NCI-H69 (cell line): ENCODE measurements around the gene ZBTB1.
A peak's percentile ranks its signal among the peaks of the same experiment; 100 is the strongest.
"Not testable (repeated sequence)": the region's sequence is repeated elsewhere in the genome, so short reads cannot be mapped to it uniquely, and the experiment has no call there.

ENCODE experiments used
- DNase-seq: peaks from one replicate; lab custom pipeline; 2025; lab: John Stamatoyannopoulos, UW

The ZBTB1 gene

DNA sequence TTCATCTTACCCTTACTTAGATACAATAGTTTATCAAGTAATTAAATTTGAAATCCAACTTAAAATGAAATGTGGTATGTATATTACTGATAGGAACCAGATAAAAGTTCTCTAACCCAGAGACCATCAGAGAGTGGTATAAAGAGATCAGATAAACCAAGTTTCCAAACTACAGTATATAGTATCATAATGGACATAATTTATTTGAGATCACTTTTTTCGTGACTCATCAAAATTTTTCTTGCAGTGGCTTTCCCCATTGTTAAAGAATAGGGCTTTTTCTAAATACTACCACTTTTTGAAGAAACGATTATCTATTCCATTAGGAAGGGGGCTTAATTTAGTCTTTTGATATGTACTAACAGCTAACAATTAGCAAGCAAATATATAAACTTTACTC is 20.8 kb downstream of the ZBTB1 start:
- DNase-seq: no peak

- DNase-seq: no peak
Observed at GRCh38 chr14:64531567-64531966, 27.0 kb downstream of the ZBTB1 start.

- no peak for DNase-seq
Observed at GRCh38 chr14:64536488-64537245, 32.1 kb downstream of the ZBTB1 start.

- DNase-seq: peak; percentile 99
Observed at GRCh38 chr14:64540208-64541202, 35.9 kb downstream of the ZBTB1 start, which contains the start of gene HSPA2. HSPA2 (plus strand) TSS chr14:64540741; CDS start chr14:64540850, 109 bp downstream.

DNA sequence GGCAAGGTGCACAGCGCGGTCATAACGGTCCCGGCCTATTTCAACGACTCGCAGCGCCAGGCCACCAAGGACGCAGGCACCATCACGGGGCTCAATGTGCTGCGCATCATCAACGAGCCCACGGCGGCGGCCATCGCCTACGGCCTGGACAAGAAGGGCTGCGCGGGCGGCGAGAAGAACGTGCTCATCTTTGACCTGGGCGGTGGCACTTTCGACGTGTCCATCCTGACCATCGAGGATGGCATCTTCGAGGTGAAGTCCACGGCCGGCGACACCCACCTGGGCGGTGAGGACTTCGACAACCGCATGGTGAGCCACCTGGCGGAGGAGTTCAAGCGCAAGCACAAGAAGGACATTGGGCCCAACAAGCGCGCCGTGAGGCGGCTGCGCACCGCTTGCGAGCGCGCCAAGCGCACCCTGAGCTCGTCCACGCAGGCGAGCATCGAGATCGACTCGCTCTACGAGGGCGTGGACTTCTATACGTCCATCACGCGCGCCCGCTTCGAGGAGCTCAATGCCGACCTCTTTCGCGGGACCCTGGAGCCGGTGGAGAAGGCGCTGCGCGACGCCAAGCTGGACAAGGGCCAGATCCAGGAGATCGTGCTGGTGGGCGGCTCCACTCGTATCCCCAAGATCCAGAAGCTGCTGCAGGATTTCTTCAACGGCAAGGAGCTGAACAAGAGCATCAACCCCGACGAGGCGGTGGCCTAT is 36.8 kb downstream of the ZBTB1 start:
- no peak for DNase-seq

GRCh38 chr14:64541972-64542835 is 37.6 kb downstream of the ZBTB1 start:
- no peak for DNase-seq

- no peak for DNase-seq
Observed at GRCh38 chr14:64542836-64543201, 38.2 kb downstream of the ZBTB1 start.

- DNase-seq: peak; percentile 52
Observed at GRCh38 chr14:64544607-64545312, 40.2 kb downstream of the ZBTB1 start.

DNA sequence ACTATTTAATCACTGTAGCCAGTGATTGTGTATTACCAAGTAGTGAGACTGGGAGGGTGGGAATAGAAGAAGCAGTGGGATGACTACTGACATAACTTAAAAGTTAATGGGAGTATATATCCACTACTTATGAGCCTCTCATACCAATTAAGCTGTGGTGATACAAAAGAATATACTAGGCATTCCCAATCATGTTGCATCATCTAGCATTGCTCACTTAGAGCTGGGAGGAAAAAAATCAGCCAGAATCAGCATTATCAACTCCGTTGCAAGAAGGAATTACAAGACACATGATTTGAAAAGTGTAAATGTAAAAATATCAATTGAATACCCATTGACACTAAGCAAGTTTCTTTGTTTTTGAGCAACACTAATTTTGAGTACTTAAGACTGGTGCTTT is 44.4 kb downstream of the ZBTB1 start:
- peak; percentile 60 for DNase-seq

- DNase-seq: peak; percentile 99
Observed at GRCh38 chr14:64549791-64550620, 45.4 kb downstream of the ZBTB1 start, which contains the start of gene PPP1R36. PPP1R36 (plus strand) TSS chr14:64549961; CDS start chr14:64549998, 37 bp downstream.

DNA sequence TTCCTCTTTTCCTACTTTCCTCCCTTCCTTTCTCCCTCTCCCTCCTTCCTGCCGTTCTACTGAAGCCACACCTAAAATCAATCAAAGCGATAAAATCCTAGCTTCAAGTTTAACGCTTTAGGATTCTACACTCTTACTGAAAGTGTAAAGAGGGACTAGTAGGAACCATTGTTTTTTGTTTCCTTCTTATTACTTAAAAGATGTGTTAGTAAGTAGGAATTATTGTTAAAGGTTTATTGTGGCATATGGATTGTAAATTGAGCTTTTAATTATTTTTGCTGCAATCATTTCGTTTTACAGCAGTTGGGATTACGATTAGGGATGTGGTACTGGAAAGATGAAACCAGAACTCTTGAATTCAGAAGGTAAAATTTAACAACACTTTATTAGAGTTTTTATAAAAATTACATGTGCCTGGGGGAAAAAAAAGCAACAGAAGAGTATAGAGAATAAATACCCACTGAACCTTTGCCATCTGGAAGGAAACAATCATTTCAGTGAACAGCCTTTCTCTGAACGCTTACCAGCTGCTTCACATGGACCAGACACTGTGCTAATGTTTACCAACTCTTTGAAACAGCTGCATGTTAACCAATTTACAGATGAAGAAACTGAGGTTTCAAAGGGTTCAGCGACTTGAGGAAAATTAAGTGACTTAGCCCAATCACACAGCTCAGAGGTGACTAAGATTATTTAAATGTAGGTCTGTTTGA is 46.2 kb downstream of the ZBTB1 start:
- peak; percentile 90 for DNase-seq

- peak; percentile 33 for DNase-seq
Observed at GRCh38 chr14:64554556-64554955, 50.0 kb downstream of the ZBTB1 start.

DNA sequence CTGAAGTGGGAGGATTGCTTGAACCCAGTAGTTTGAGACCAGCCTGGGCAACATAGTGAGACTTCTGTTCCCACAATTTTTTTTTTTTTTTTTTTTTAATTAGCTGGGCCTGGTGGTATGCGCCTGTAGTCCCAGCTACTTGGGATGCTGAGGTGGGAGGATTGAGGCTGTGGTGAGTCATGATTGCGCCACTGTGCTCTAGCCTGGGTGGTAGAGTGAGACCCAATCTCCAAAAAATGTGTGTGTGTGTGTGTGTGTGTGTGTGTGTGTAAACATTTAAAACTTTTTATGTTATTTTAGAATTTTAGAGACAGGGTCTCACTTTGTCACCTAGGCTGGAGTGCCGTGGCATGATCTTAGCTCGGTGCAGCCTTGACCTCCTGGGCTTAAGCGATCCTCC is 52.0 kb downstream of the ZBTB1 start:
- no peak for DNase-seq

- not testable (repeated sequence) for DNase-seq
Observed at GRCh38 chr14:64558216-64558615, 53.6 kb downstream of the ZBTB1 start.

GRCh38 chr14:64561631-64562030 is 57.1 kb downstream of the ZBTB1 start:
- peak; percentile 72 for DNase-seq

DNA sequence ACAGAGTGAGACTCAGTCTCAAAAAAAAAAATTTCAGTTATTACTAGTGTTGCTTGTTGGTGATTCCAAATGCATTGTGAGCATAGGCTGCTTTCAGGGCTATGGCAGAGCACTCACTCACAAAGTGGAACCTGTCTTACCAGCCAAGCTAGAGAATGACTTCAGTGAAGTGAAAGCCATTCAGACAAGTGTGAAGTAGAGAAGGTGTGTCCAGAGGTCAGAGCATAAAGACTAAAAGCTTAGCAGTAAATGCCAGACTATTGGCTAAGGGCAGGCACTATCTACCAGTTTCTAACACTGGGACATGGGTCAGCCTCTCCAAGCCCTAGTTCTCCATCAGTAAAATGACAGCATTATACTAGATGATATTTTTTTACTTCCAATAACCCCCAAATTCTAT is 57.9 kb downstream of the ZBTB1 start:
- no peak for DNase-seq

DNA sequence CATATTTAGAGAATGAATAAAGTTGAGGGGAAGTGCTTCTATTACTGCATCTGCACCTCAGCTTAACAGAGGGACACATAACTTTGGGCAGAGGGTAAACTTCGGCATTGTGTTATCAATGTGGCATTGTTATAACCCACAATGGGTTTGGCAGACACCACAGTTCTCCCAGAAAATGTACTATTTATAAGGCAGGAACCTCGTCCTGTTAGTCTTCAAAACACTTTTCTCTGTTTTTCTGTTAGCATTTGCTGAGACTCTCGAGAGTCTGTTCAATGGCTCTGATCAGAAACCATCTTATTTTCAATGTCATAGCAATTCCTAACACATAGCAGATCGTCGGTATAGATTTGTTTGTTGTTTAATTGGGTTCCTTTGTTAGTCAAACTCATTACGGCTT is 59.1 kb downstream of the ZBTB1 start:
- DNase-seq: no peak

DNA sequence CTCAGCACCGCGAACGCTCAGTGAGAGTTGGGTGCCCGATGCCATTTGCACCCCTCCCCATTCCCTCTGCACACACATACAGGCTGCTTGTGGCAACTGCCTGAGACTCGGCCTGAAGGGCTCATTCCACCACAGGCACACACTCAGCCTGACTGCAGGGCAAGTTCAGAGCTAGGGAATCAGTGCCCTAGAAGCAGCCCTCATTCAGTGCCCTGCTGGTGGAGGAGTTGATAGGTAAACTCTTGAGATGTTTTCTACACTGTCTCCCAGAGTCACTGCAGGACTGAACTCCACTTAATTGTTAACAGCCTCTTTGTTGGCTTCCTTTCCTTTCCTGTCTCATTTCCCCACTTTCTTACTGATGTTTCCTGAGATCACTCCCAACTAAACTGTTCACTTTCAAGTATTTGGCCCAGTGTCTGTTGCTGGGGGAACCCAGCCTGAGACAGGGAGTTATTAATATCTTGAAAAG is 62.1 kb downstream of the ZBTB1 start:
- no peak for DNase-seq

DNA sequence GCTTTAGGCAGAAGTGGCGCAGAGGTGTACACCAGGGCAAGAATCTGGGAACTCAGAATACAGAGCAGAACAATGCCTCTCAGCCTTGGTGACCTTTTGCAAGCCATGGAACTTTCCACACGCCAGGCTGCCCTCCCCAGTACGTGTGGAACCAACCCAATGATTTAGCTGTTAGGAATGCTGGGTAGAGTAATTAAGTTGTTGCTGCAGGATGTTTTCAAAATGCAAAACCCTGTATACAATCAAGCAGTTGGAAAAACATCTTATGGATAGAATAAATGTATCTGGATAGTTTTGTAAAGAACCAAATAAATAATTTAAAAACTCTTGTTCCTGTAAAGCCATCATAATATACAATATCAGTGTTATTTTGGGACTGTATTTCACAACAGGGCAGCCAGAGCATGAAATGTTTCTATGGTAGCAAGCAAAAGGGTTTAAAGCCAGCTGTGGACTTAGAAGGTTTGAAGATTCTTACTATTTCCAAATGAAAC is 64.6 kb downstream of the ZBTB1 start:
- DNase-seq: peak; percentile 16
